AG04449 (cell line): ENCODE measurements around the gene CALML5.

ENCODE experiments used
- CTCF ChIA-PET: fragments of 350-600 bp; formaldehyde crosslinking; extraction: SDS; loops from one replicate; lab custom pipeline; 2021; ENCODE audit warnings: antibody characterized with exemption; lab: Yijun Ruan, JAX
- POLR2A ChIA-PET: fragments of 400-600, 350-600 bp; formaldehyde crosslinking; extraction: SDS; loops from one replicate; lab custom pipeline; 2020; ENCODE audit warnings: antibody characterized with exemption, inconsistent platforms; lab: Yijun Ruan, JAX
- DNase-seq: peaks from one replicate; pipeline ENCODE4 v3.0.0-alpha.2; 2010; ENCODE audit warnings: low read depth, low spot score
- H3K4me3 ChIP-seq: 2 replicates; pipeline ENCODE4 v1.5.1; 2011; ENCODE audit warnings: low read depth, mild to moderate bottlenecking, control low read depth, low read length
- TF ChIP-seq, protein P1 (sequence below): IDR thresholded peaks from one replicate; pipeline ENCODE4 v1.5.1; 2011; ENCODE audit warnings: mild to moderate bottlenecking, moderate library complexity, low read length, control low read depth, inconsistent platforms; ENCODE audit not compliant: insufficient read depth; ENCODE audit errors: missing control alignments

CALML5 gene

DNA sequence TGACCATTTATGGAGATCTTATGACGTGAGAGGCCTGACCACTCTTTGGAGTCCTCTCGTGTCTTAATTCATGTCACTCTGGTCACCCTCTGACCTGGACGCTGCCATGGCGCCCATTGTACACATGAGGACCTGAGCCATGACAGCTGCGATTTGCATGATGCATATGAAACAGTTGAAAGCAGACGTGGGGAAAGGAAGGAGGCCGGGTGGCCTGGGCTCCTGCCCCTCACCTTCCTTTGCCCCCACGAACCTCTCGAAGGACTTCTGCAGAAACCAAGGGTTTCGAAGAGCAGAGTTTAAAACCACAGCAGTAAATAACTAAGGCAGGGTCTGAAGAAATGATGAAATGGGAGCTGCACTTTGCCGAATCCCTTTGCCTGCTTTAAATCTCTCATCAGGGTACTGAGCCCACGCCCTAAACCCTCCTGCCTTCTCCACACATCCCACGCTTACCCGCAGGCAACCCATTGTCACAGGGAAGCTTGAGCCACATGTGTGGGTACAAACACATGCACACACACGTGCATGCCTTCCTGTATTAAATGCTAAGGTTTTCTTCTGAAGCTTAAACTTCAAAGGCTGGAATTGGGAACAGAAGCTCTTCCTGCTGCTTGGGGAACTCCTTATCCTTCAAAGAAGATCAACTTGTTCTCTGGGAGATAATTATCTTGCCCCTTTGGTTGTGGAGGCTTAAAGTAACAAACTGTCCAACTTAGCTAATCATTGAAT is 13.7 kb upstream of the CALML5 start:
- no peak for DNase-seq
- H3K4me3 ChIP-seq, result no peak overlapping the region
- TF ChIP-seq, protein P1, sequence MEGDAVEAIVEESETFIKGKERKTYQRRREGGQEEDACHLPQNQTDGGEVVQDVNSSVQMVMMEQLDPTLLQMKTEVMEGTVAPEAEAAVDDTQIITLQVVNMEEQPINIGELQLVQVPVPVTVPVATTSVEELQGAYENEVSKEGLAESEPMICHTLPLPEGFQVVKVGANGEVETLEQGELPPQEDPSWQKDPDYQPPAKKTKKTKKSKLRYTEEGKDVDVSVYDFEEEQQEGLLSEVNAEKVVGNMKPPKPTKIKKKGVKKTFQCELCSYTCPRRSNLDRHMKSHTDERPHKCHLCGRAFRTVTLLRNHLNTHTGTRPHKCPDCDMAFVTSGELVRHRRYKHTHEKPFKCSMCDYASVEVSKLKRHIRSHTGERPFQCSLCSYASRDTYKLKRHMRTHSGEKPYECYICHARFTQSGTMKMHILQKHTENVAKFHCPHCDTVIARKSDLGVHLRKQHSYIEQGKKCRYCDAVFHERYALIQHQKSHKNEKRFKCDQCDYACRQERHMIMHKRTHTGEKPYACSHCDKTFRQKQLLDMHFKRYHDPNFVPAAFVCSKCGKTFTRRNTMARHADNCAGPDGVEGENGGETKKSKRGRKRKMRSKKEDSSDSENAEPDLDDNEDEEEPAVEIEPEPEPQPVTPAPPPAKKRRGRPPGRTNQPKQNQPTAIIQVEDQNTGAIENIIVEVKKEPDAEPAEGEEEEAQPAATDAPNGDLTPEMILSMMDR, result no peak
- ChIA-PET CTCF (no interaction called here), POLR2A (no interaction called here)

DNA sequence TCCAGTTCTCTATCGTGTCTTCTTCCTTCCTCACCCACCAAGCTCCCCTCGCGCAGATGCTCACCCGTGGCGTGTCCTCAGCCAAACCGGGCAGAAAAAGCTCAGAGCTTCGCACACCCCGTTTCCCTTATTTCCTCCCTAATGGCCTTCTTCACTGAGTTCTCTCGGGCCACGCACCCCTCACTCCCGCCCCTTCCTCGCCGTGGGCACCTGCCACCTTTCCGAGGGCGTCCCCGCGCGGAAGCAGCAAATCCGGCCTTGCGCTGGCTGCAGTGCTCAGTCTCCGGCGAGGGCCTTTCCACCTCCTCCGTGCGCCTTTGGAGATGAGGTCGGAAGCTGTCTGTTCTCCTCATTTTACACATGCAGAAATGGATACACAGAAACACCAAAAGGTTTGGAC is 13.0 kb upstream of the CALML5 start:
- TF ChIP-seq, protein P1, result no peak
- POLR2A ChIA-PET, result no interaction called here
- H3K4me3 ChIP-seq, result no peak overlapping the region
- CTCF ChIA-PET, result interaction anchor here (1.1 kb wide), 1 partner anchor 110 kb away, joined by 4 read pairs; no protein-coding TSS in a partner anchor
- no peak for DNase-seq

DNA sequence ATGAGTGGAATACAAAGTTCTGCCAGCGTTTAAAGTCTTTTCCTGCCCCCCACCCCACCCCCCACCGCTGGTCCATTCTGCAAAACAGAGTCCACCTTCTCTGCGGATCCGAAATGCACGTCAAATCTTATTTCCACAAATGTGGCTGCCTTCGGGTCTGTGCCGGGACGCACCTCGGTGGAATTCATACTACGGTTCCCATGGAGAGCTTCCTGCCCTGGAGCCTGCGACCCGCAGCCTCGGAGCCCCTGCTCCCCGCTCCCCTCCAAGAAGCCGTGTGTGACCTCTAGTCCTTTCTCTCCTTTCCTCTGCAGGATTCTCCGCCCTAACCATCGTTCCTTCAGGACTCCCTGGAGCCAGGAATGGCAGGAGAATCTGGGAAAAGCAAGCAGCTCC is 12.5 kb upstream of the CALML5 start:
- H3K4me3 ChIP-seq, result no peak overlapping the region
- no peak for DNase-seq
- POLR2A ChIA-PET, result no interaction called here
- TF ChIP-seq, protein P1, result no peak
- CTCF ChIA-PET, result interaction anchor here (1.1 kb wide), 1 partner anchor 111 kb away, joined by 4 read pairs; no protein-coding TSS in a partner anchor

DNA sequence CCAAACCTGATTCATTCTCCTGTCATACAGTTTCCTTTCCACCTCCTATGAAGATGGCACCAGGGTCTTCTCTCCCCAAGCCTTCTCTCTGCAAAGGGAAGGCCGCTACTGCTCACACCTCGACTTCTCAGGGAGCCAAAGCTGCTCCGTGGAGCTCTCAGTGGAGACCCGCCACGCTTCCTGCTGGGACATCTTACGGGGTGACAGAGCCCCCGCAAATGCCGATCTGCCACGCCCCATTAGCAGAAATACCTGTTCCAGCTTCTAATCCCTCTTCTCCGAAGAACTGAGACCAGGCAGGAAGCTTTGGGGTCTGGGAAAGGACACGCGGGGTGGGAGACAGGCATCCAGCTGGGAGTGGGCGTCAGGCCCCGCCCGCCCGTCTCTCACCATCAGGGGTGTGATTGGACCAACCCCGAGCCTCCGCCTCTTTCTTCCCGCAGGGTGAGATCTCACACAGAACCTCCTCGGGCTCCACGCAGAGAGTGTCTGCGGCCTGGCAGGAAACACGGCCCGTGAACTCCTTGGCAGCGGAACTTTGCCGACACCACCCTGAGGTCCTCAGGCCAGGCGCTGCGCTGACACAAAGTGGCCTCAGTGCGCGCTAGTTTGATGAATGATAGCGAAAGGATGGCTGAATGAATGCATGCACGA is 12.0 kb upstream of the CALML5 start:
- DNase-seq, result no peak
- CTCF ChIA-PET, result interaction anchor here (0.9 to 1.1 kb wide), 2 partner anchors 63 to 111 kb away, joined by 3 to 4 read pairs; no protein-coding TSS in a partner anchor
- POLR2A ChIA-PET, result interaction anchor here (1.1 kb wide), 1 partner anchor 65 kb away, joined by 3 read pairs; no protein-coding TSS in a partner anchor
- TF ChIP-seq, protein P1, result no peak
- no peak overlapping the region for H3K4me3 ChIP-seq

DNA sequence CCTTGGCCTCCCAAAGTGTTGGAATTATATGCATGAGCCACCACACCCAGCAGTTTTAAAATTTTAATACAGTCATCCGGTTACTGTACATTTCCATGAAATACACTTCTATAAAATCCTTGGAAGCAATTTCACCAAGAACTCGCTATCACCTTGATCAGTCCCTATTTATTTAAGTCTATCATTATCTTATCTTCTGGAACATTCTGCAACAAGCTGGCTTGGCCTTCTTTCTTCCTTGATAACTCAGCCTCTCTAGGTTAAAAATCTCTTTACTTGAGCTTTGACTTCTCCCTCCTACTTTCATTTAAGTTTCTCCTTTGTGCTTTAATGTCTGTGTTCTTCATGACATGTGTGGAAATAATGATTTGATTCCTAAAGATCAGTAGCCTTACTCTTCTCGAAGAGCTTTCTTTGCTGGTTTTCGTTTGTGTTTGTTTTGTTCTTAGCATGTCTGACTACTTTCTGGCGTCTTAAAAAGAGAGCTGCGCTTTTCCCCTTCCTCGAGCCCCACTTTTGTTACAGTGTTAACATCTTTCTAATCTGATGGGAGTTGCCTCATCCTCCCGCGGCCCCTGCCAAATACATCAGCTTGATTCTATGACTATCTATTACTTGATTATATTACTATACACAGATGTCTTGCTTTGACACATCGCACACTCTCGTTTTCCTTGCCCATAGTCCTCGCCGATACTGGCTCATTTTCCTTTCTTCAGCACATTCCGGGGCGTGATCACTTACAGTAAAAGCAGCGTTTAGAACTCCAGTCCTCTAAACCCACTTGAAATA is 11.1 kb upstream of the CALML5 start:
- TF ChIP-seq, protein P1, result no peak
- no peak for DNase-seq
- POLR2A ChIA-PET, result interaction anchor here (1.1 kb wide), 1 partner anchor 64 kb away, joined by 3 read pairs; no protein-coding TSS in a partner anchor
- CTCF ChIA-PET, result interaction anchor here (0.9 kb wide), 1 partner anchor 62 kb away, joined by 3 read pairs; no protein-coding TSS in a partner anchor
- no peak overlapping the region for H3K4me3 ChIP-seq

DNA sequence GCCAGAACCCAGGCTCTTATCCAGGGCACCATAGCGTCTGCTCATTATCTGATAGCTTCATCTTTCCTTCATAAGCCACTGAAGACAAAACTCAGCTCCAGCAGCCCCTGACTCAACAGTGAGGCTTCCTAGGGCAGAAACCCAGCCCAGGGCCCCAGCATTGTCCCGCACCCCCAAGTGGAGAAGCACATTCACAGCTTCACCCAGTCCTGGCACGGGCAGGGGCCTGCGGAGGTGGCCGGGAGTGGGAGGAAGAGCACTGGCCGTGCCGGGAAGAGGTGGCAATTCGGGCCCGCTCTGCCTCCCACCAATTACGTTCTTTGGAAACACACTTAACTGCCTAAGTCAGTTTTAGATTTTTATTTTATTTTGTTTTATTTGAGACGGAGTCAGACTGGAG is 10.3 kb upstream of the CALML5 start:
- ChIA-PET POLR2A (no interaction called here), CTCF (interaction anchor here (1.8 kb wide), 1 partner anchor 9 kb away, joined by 3 read pairs; no protein-coding TSS in a partner anchor)
- DNase-seq, result no peak
- TF ChIP-seq, protein P1, result no peak
- no peak overlapping the region for H3K4me3 ChIP-seq
